GM19467 (cell line): ENCODE results near the gene EPHA2.

Source experiments
- ATAC-seq: cut with Tn5 transposase; IDR thresholded peaks from one replicate; pipeline ENCODE4 v1.9.1; 2021; ENCODE audit warnings: mild to moderate bottlenecking, moderate library complexity; ENCODE audit not compliant: unreplicated experiment

Gene EPHA2

DNA sequence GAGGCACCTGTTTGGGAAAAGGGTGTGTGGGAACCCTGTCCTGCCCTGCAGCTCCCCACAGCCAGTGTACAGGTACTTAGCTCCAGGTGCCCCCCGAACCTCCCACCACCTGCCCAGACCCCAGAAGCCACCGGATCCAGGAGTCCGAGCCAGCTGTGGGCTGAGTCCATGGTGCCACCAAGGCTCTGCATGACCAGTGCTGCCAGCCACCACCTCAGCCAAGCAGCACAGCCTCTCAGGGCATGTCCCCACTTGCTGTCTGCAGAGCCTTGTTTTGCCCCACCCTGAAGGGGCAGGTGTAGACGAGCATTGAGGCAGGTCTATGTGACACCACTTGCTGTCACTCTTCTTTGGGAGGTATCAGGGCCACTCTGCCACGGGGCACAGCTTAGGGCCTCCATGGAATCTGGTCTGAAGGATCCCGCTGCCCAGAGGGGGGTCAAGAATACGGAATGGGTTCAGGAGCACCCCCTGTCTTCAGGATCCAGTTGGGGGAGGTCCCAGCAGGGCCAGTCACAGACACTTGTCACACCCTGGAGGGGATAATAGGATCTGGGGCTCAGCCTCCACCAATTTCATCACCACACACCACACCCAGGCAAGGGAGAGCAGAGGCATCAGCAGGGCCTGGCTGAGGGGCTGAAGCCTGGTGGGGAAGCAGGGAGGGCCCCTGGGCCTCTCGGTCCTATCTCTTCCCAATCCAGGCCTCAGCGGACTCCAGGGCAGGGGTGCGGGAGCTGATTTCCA is 28.9 kb upstream of the EPHA2 start:
- ATAC-seq, result no peak

GRCh38 chr1:16183765-16184556 is 28.1 kb upstream of the EPHA2 start:
- ATAC-seq, result no peak

DNA sequence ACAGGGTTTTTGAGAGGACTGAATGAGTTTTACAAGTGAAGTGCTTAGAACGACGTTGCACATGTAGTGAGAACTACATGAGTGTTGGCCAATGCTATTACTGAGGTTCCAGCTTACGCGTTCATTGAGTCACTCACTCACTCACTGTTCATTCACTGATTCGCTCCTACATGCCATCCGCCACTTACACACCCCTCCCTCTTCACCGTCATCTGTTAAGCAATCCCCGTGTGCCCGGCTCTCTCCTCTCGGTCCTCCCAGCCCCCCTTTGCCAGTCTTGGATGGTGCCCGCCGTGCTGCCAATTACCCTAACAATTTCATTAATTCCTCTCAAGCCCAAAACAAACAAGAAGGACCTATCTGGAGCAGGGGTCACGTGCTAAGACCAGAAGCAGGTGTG is 27.3 kb upstream of the EPHA2 start:
- no peak for ATAC-seq

DNA sequence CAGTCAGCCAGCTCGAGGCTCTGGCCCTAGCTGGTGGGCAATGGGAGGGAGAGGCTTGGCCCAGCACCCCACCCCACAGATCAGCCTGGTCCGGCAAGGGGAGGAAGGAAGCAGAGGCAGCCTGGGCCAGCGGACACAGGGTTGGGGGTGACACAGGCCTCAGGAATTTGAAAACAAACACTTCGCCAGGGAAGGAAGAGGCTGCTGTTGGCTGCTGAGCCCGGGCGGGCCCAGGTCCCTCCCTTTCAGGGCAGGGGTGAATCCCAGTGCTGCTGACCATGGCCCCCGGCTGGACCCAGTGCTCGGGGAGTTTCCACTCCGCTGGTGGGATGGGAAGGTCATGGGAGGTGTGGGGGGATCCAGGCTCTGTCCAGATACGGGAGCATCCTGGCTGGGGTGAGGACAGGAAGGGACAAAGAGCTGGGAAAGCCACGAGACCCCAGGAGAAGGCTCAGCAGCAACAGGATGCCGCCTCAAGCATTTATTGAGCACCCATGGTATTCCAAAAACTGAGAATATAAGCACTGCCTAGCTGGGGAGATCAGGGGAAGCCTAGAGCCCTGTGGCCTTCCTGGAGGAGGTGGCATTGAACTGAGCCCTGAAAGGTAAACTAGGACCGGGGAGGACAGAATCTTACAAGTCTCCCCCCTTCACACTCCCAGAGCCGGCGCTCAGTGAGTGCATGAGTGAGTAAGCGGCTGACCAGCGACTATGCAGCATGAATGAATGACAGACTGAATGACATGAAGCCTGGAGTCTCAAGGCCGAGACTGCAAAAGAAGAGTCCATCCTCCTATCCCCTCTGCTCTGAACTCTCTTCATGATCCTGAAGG is 26.2 kb upstream of the EPHA2 start:
- no peak for ATAC-seq

DNA sequence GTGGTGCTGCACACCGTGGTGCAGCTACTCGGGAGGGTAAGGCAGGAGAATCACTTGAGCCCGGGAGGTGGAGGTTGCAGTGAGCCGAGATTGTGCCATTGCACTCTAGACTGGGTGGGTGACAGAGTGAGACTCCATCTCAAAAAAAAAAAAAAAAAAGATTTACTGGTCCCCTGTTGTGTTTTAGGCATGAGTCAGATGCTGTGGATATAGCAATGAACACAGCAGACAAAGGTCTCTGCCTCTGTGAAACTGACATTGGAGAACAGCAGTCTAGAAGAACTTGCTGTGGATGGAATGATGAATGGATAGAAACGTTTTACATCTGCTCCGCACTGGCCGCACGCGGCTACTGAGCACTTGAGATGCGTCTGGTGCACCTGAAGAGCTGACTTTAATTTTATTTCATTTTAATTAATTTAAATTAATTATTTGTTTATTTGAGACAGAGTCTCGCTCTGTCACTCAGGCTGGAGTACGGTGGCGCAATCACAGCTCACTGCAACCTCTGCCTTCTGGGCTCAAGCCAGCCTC is 24.5 kb upstream of the EPHA2 start:
- no peak for ATAC-seq

GRCh38 chr1:16178596-16179497 is 23.0 kb upstream of the EPHA2 start:
- ATAC-seq, result no peak

GRCh38 chr1:16177306-16177705 is 21.4 kb upstream of the EPHA2 start:
- ATAC-seq, result no peak

GRCh38 chr1:16176653-16177052 is 20.8 kb upstream of the EPHA2 start:
- no peak for ATAC-seq

DNA sequence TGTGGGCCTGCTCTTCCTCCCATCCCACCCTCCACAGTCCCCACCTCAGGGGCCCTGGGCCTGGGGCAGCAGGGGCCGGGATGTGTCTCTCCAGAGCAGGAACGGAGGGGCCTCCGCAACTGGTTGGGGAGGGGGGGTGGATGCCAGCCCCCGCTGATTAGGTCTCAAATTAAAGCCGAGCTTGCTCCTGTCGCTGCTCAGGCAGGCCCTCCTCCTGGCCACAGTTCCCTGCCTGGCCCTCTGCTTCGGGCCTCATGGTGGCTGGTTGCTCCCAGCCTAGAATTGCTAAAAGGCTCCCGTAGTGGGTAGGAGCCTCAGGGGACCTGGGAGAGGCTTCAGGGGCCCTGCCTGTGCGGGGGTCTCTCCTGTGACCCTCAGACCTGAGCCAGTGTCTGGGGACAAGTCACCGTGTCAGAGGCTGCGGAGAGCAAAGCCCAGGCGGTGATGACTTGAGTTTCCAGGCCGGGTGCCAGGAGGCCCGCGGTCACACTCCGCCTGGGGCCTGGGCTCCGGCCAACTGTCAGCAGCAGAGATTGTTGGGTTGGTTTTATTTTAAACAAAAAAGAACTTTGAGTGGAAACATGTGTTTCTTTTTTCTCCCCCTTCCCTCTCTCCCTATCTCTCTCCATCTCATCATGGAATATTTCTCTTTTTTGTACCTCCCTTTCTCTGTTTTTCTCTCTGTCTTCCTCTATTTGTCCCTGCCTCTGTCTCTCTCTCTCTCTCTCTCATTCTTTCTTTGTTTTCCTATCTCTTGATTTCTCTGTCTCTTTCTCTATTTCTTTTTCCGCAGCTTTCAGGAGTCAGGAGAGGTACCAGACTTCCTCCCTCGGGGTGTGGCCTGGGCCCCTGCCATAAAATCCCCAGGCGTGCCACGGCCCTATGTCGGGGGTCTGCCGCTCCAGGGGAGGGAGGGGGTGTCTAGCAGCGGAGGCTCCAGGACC is 20.0 kb upstream of the EPHA2 start:
- no peak for ATAC-seq

GRCh38 chr1:16174886-16175598 is 19.2 kb upstream of the EPHA2 start:
- no peak for ATAC-seq

DNA sequence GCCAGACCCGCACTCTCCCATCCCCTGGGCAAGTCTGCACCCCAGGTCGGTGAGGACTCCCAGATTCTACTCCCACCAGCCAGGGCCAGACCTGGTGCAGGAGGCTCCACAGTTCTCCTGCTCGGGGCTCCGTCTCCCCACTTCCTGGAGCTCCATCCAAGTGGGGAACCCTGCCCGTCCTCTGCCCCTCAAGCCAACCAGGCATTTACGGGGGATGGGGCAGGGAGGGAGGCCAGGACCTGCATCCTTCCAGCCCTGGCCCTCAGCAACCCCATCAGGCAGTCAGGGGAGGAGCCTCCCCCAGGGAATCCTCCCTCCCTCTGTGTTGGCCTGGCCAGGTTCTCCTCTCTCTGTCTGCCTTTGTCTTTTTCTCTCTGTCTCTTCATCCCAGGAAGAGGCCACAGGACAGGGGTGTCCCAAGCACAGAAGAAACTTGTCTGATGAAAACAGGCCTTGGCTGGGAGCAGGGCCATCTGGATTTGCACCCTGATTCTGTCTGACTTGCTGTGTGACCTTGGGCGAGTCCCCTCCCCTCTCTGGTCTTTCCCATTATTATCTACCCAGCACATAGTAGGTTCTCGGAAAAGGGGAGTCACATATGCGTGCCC is 18.5 kb upstream of the EPHA2 start:
- no peak for ATAC-seq

GRCh38 chr1:16173447-16174260 is 17.8 kb upstream of the EPHA2 start:
- no peak for ATAC-seq

DNA sequence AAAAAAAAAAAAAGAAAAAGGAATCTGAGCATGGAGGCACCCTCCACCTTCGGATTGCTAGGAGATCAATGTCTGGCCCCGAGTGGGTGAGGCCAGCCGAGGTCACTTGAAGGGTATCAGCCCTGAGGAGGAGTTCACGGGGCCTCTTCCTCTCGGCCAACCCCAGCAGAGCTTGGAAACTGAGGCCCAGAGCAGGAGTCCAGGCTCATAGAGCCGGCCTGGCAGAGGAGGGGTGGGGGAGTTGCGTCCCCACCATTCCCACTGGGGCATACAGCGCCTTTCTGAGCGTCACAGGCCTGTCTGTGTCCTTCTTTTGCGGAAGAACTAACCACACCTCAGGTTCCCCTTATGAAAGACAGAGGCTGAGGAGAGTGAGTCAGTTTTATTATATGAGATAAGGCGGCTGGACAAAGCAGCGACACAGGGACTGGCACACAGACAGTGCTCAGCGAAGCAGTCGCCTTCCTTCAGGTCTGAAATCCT is 17.1 kb upstream of the EPHA2 start:
- ATAC-seq, result no peak

DNA sequence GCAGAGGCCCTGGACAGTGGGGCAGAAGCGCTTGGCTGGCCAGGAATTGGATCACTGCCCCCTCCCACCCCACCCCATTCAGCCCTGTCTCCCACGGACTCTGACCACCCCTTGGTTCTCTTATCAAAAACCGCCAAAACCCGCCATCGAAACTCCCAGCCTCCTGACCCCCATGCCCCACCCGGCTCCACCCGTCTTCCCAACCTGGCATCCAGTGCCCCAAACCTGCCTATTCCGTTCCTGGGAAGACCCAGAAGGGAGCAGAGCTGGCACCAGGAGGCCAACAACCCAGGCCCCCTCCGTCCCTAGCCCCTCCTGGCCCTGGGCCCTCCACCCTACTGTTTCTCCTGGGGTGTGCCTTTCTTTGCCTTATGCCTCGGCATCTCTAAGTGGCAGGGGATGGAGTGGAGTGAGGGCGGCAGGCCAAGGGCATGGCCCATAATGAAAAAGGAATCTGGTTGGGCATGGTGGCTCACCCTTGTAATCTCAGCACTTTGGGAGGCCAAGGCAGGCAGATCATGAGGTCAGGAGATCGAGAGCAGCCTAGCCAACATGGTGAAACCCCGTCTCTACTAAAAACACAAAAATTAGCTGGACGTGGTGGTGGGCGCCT is 16.5 kb upstream of the EPHA2 start:
- no peak for ATAC-seq

DNA sequence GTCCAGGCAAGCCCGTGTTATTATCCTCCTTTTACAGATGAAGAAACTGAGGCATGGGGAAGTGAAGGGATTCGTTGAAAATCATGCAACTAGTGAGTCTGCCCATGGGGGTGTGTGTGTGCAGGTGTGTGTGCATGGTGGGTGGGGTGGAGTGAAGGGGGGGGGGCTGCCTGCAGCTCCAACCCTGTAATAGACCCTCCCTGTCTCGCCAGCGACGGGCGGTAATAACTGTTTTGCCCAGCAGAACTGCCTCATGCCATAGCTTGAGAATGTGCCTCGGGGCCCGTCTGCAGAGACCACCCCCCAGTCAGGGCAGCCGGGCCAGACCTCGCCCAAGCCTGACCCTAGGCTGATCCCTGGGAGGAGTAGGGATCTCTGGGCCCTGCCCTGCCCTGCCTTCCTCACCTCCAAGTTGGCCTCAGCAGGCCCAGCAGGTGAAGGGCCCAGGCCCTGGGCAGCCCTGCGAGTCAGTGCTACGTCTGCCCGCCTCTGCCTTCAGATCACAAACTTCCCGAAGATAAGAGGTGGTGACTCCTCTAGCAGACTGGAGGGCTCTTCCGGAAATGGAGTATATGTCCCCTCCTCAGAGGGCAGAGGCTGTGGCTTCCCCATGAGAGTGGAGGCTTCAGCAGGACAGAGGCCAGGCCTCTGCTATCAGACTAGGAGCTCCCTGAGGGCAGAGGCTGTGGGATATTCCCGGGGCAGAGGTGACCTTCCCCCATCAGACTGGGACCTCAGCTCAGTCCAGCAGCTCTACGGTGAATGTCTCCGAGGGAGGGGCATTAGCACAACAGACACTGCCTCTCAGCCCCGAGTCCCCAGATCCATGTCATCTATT is 15.7 kb upstream of the EPHA2 start:
- ATAC-seq, result no peak

DNA sequence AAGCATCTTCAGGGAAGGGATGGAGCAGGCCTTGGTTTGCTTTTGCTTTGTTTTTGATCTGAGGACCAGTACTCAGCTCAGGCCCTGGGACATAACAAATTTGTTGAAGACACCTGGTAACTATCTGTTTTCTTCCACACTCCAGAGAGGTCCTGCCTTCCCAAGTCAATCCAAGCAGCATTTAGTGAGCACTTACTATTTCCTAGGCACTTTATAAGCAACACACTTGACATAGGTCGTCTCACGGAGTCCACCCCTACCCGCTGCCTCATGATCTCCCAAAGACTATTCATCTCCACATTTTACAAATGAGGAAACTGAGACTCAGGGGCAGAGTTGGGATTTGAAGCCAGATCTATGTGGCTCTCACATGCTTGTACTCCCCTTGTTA is 14.4 kb upstream of the EPHA2 start:
- ATAC-seq, result no peak
